Activated CD4-positive, CD25-positive, alpha-beta regulatory T cell treated with anti-CD3 and anti-CD28 coated beads, Interleukin-2, amount 50 U/mL, for 72 hours (primary cell): ENCODE data around the gene MRPL10.

Experiments
- DNase-seq: peaks from one replicate; pipeline ENCODE4 v3.0.0; 2021

MRPL10 gene

DNA sequence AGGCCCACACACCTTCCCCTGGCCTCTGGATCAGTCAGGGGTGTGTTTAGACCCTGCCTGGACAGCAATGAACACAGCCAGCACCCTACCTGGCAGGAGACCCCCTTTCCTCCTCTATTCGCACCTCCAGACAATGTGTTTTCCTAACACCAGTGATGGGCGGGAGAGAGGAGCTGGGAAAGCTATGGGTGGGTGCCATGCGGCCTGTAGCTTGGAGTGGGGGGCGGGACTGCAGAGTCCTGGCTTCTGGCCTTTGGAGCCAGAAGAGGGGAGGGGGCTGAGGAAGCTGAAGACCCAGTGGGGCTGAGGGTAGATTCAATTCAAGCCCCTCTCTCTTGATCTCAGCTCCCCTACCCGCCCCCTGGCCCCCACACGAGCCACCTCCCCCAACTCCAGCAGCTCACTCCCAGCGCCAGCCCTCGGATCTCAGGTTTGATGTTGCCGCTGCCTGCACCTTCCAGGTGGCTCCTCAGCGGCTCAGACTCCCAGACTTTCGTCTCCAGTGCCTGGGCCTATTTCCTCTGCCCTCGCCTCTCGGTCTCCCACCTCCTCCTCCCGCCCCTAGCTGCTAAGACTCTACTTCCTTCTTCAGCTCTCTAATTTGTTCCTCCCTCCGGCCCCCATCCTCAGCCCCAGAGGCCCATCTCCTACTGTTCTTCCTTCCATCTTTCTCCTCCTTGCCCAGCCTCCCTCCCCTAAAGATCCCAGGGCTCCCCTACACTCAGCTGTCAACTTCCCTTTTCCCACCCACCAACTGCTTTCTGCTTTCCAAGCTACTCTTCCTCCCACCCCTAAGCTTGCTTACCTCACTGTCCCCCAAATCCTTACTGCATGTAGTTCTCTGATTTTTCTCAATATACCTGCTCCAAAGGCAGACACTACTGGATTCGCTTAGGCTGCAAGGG lies 26.5 kb upstream of the MRPL10 start:
- no peak for DNase-seq

- no peak for DNase-seq
These were observed 25.5 kb upstream of the MRPL10 start for GRCh38 chr17:47856830-47857229.

- no peak for DNase-seq
These were observed 24.4 kb upstream of the MRPL10 start for GRCh38 chr17:47855737-47856136.

DNA sequence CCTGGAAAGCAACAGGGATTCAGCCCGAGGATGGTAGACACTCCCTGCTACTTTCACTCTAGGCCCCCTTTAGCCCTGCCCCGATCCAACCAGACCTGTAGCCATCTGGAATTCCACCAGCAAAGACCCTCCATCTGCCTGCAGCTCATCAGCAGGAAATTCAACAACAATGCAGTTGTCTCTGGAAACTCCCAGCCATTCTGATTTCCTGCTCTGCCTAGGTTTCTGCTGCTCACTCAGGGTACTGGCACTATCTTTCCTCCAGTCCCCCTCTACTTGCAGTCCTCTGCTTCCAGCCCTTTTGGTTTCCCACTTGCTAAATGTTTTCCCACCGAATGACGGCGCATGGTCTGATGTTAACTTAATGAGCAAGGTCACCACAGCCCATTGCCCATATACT lies 22.3 kb upstream of the MRPL10 start:
- no peak for DNase-seq

- no peak for DNase-seq
These were observed 21.0 kb upstream of the MRPL10 start for GRCh38 chr17:47852113-47852949.

GRCh38 chr17:47851764-47852112 lies 20.4 kb upstream of the MRPL10 start:
- no peak for DNase-seq

DNA sequence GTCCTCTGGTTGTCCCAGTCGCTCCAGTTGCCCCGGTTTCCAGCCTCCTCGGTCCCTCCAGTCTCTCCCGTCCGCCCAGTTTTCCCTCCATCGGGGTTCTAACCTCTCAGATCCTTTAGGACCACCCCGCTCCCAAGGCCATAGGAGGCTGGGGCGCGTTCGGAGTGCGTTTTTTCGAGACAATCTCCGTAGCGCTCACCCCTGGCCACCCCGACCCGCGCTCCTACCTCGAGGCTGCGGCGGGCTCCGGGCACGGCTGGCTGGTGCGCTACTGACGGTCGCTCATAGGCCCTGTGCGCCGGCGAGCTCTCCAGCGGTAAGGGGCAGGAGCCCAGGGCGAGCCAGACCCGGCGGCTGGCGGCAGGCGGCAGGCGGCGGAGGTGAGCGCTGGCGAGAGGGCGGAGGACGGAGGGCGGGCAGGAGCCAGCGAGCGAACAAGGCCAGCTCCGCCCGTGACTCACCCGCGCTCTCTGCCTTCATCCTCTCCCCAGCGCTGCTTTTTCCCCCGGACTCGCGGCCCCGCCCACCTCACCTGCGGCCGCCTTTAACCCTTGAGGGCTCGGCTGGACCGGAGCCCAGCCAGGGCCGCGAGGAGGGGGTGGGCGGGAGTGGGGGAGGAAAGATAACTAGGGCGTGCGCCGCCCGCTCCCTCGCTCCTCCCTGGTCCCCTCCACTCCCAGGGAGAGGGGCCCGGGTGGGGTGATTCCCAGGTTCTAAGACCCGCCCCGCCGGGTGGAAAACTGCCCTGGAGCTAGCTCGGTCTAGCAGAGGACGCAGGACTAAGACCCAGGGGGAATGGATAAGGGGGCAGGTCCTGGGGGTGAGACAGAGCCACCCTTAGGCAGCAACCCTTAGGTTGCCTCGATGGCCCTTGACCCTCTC lies 19.6 kb upstream of the MRPL10 start, which contains the start of gene SP6:
Gene SP6, minus strand, starts transcription at position 472 of the 882 bp plus-strand sequence. CDS start 2,734 bp downstream, outside the sequence.
- DNase-seq, result peak; percentile 73

DNA sequence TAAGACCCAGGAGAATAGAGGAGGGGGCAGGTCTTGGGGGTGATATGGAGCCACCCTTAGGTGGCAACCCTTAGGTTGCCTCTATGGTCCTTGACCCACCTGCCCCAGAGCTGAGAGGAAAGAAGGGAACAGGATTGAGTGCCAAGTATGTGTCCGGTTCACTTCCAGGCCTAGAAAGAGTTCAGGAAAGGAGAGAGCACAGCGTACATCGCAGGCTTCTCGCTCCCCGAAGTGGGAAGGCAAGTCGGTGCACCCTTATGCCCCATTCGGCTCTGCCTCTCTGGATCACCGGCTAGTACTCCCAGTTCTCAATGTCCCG lies 19.0 kb upstream of the MRPL10 start:
- no peak for DNase-seq

- DNase-seq, result no peak
These were observed 16.8 kb upstream of the MRPL10 start for GRCh38 chr17:47848198-47848513.

- no peak for DNase-seq
These were observed 16.2 kb upstream of the MRPL10 start for GRCh38 chr17:47847341-47848197.

DNA sequence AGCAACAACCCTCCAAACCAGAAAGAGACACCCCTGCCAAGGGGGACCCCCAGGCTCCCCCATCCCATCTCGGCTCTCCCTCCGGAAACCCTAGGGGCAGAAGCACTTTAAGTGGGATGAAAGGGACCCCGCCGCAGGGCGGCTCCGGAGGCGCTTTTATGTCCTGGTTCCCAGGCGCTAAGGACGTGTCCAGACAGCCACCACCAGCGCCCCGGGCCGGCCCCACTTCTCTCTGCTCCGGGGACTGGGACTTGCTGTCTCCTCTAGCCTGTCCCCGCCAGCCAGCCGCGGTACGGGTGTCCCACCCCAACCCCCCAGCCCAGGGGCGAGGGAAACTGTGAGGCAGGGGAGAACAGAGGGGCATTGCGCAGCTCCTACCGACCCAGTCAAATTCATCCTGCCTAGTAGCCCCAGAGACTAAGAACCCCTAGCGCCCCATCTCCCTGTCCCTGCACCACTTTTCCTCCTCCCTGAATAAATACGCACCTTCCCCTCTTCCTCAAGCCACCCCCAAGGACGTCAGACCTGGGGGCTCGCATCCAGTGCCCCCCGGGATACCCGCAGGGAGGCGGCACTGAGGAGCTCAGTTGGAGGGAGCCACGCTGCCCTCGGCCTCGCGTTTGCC lies 15.5 kb upstream of the MRPL10 start:
- no peak for DNase-seq

GRCh38 chr17:47845716-47846075 lies 14.4 kb upstream of the MRPL10 start:
- no peak for DNase-seq

- no peak for DNase-seq
These were observed 13.7 kb upstream of the MRPL10 start for GRCh38 chr17:47844814-47845715.

DNA sequence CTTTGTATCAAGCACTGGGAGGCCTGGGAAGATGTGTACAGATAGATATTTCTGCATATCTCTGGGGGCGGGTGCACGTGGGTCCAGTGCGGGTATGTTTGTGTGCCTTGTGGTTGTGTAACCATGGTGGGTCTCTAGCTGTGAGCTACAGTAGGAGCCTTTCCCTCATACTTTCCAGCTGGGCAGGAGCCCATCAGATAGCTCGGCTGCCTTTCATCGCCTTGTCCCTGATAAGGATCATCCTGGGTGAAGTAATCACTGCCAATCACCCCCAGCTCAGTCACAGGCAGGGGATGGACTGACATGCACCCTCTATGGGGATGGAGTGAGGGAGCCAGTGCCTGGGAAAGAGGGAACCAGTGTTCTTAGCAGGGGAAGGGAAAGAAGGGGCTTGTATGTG lies 12.9 kb upstream of the MRPL10 start:
- DNase-seq, result no peak

DNA sequence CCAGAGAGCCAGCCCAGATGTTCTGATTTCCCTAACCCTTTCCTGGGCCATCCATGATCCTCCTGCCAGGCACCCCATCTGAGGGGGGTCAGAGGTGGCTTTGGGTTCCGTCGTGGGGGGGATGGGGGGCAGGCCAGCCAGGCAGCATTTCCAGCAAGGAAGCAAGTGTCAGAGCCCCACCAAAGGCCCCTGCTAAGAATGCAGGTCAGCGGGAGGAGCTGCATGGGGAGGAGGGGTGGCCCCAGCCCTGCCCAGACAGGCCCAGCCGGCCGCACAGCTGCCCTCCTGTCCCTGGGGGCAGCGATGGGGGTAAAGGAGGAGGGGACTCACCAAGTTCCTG lies 12.0 kb upstream of the MRPL10 start:
- no peak for DNase-seq

- DNase-seq, result no peak
These were observed 10.3 kb upstream of the MRPL10 start for GRCh38 chr17:47841488-47842291.

DNA sequence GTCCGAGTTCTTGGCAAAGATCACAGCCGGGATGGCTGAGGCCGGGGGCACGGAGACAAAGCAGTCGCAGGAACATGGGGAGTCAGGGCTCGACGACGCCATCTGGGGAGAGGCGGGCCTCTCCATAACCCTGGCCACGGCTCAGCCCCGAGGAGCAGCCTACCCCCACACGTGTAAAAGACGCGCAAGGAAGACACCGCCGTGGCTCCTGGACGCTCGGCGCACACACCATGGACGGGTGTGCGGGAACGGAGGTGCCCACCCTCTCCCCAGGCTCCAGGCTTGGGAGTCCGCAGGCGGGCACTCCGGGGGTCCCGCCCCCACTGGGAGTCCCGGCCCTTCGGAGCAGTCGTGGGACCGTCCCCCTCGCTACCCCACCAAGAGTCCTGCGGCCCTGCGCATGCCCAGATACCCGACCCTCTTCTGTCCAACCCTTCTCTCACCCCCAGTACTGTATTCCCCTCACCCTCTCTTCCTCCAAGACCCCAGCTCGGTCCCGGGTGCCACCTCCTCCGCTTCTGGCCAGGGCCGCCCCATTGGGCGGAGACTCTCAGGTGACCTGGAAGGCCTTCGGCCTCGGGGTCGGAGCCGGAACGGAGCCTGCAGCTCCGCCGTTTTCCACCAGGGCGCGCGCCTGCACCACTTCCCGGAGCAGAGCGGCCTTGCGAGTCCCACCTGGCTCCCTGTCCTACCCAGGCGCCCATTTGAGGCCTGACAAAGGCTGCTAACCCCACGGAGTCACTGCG lies 9.6 kb upstream of the MRPL10 start, which contains the start of gene SCRN2:
Gene SCRN2, minus strand, starts transcription at position 532 of the 746 bp plus-strand sequence. Its CDS starts 430 bp downstream, at position 102.
- peak; percentile 98 for DNase-seq

- no peak for DNase-seq
These were observed 8.8 kb upstream of the MRPL10 start for GRCh38 chr17:47840001-47840741.
